Head of caudate nucleus (tissue), 42 donors: ENCODE measurements around the gene GNA12.
"Not testable (repeated sequence)": the region's sequence is repeated elsewhere in the genome, so short reads cannot be mapped to it uniquely, and the experiment has no call there.

Source experiments
- DNase-seq, 42 donors: peaks; one replicate each; pipeline versions ENCODE4 v3.0.0 to v3.0.0-alpha.2; 2020 to 2021; ENCODE audit warnings: mixed read lengths in 7 of 42
- intact Hi-C: fragments of 100-400 bp; cut with DNase I; formaldehyde crosslinking; loops from one replicate; pipeline ENCODE4 v1.15.0; 2022

The GNA12 gene

GRCh38 chr7:2681929-2682799, 161.9 kb downstream of the GNA12 start:
- intact Hi-C loops = loop anchor here (10.0 kb wide), 1 partner anchor 117 kb away; no protein-coding TSS in a partner anchor
- peak; percentile 80 to 97 (median 94) for DNase-seq

- DNase-seq = peak; percentile 81 to 97 (median 90)
- intact Hi-C loops = loop anchor here (10.0 kb wide), 1 partner anchor 116 kb away; no protein-coding TSS in a partner anchor
Observed at GRCh38 chr7:2680792-2681490, 163.2 kb downstream of the GNA12 start.

GRCh38 chr7:2680256-2680655, 163.9 kb downstream of the GNA12 start:
- intact Hi-C loops = loop anchor here (10.0 kb wide), 1 partner anchor 115 kb away; no protein-coding TSS in a partner anchor
- no peak for DNase-seq

DNA sequence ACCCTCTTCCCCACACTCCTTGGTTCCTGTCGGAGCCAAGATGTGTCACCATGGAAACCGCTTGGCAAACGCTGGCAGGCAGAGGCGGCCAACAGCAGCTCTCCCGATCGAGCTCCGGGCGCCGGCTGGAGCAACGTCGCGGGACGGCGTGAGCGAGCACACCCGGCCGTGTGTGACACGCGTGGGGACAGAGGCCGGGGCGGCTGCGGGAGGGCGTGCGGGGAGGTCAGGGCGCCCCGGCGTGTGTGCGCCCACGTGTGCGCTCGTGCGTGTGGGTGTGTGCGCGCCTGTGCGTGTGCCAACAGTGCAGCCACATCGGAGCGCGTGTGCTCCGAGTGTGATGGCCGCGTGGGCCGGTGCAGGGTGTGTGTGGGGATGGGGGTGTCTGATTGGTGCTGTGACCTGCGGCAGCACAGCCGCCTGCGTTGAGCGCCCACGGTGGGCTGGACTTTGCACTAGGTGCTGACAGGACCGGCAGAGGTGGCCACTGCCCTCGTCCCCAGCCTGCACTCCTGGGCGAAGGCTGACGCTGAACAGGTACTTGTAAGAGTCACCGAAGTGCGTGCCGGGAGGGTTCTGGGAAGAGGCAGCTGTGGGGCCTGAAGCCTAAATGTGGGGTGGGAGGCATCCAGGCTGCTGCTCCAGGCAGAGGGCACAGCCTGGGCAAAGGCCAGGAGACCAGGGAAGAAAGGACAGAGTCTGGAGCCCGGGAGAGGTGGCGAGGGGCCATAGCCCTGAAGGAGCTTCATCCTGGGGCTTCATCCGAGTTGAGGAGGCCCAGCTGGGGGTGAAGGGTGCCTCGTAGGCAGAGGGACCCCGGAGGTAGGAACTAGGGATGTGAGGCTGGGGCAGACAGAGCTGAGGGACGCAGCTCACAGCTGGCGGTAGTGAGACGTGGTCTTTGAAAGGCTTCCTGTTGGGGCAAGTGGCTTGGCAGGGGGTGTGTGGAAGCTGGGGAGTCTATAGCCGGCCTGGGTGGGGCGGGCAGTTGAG, 164.7 kb downstream of the GNA12 start:
- intact Hi-C loops = loop anchor here (10.0 kb wide), 1 partner anchor 115 kb away; no protein-coding TSS in a partner anchor
- peak in 10 of 42 donors; percentile 32 to 68 (median 50) for DNase-seq

GRCh38 chr7:2678454-2678853, 165.7 kb downstream of the GNA12 start:
- intact Hi-C loops, DNase-seq: not testable (repeated sequence)
